GM19463 (cell line): ENCODE results near the gene PBLD.
"Not testable (repeated sequence)": the region's sequence is repeated elsewhere in the genome, so short reads cannot be mapped to it uniquely, and the experiment has no call there.

Experiments used
- ATAC-seq: cut with Tn5 transposase; IDR thresholded peaks from one replicate; pipeline ENCODE4 v1.9.1; 2021; ENCODE audit warnings: mild to moderate bottlenecking, moderate library complexity; ENCODE audit not compliant: unreplicated experiment

The PBLD gene

DNA sequence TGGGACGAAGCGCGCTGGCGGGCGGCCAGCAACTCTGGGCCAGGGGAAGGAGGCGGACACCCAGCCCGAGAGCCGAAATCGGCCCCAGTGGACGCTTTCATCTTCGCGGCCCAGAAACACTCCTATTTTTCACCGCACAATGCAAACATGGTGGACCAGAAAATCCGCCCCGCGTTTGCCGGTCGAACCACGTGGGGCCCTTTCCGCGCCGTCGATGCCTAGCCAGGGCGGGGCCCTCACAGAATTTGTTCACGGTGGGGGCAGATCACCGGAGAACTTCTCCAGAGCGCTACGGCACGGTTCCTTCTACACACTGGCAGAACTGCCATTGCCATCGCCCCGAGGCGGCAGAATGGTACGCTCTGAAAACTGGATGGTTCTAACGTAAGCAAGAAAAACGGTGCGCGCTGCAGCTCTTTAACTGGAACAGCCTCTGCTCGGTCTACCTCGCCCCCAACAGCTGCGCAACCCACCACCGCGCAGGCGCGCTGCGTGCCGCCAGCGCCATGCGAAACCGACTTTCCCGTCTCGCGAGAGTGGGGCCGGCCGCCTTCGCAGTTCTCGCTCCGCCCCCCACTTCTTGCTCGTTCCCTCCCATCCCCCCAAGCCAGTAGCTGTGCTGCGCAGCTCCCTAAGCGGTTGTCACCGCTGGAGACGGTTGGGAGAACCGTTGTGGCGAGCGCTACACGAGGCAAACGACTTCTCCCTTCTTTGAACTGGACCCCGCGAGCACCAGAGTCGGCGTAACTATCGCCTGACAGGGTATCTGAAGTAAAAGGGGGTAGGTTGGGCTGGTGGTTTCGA, 1.1 kb downstream of the PBLD start, which contains the start of gene HNRNPH3:
Gene HNRNPH3, plus strand, starts transcription at position 610 of the 804 bp plus-strand sequence. CDS start 5,158 bp downstream, outside the sequence.
- ATAC-seq: peak; percentile 71

DNA sequence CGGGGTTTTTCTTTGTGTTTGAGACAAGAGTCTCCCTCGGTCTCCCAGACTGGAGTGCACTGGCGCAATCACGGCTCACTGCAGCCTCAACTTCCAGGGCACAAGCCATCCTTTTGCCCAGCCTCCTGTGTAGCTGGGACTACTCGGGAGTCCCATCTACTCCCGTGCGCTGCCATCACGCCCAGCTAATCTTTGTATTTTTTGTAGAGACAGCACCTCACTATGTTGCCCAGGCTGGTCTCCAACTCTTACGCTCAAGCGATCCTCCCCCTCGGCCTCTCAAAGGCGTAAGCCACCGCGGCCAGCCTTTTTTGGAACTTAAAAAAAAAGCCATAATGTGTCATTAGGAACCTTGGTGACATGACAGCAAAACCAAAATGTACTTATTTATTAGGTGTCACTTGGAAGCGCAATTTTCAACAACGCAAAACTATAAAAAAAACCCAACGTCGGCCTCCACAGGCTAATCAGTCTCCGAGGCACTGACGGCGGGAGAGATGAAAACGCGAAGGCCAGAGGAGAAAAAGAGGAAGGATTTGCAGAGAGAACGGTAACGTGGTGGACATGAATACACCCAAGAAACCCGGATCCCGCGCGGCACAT, 1.8 kb downstream of the PBLD start:
- ATAC-seq: no peak

DNA sequence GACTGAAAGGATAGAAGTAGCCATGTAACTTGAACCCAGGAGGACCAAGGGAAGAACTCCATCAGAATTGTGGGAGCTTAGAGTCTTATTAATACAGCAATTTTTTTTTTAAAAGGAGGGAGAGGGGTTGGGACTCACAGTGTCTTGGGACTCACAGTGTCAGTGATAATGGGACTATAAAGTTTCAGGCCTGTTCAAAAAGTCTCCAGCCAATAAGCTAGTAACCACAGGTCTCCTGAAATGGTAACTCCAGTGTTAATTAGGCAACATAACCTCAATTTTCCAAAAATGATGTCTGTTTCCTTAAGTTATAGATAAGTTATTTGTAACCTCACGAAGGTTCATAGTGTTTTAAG, 3.2 kb downstream of the PBLD start:
- no peak for ATAC-seq

DNA sequence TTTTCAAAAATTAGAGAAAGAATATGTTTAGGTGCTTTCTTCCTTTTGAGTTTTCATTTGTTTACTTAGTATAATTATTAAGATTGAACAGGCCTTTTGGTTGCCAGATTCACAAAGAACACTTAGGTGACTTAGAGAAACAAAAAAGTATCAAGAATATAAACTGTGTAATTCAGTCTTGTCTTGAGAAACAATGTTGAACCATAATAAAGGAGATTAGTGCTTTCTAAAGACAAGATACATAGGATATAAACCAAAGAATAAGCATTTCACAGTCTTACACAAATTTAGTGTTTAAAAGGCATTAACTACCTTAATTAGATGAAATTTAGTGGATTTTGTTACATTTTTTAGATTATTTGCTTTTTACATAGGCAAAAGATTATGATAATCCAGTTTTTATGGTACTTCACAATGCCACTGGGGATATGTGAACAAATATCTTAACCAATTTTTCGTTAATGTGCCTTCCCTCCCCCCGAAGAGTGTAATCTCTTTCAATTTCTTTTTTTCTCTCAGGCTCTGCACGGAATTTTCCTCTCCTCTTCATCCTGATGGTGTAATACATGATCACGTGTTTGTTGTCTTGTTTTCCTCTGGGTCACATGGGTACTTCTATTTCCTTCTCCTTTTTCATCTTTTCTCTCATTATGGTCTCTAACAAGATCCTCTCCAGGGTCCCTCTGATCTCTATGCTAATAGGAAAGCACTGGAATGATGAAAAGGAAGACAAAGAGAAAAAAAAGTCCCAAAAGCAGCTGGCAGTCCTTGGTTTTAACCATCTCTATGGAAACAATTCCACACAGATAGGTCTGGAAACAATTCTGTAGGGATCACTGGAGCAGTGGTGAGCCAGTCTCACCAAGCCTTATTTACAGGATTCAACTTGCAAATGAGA, 4.6 kb downstream of the PBLD start:
- ATAC-seq: no peak

DNA sequence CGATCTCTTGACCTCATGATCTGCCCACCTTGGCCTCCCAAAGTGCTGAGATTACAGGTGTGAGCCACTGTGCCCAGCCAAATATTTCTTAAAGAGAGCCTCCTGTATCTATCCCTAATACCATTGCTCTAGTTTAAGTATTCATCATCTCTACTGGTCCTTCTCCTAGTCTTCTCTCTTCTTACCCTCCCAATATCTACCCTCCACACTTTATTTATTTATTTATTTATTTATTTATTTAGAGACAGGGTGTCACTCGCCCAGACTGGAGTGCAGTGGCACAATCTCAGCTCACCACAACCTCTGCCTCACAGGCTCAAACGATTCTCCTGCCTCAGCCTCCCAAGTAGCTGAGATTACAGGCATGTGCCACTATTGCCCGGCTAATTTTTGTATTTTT, 8.3 kb downstream of the PBLD start:
- ATAC-seq: not testable (repeated sequence)

DNA sequence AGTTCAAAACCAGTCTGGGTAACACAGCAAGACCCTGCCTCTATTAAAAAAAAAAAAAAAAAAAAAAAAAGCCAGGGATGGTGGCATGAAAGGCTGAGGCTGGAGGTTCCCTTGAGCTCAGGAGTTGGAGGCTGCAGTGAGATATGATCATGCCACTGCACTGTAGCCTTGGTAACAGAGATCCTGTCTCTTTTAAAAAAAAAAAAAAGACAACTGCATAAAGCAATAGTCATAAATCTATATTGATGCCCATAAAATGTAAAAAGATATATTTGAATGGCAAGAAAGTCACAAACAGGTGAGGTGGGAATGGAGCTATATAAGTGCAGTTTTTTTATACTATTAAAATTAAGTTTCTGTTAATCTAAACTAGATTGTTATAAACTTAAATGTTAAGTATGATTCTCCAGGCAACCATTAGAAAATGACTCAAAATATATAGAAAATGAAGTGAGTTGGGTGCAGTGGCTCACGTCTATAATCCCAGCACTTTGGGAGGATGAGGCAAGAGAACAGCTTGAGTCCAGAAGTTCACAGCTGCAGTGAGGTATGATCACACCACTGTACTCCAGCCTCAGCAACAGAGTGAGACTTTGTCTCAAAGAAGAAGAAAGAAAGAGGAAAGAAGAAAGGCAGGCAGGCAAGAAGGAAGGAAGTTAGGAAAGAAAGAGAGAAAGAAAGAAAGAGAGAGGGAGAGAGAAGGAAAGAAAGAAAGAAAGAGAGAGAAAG, 14.2 kb downstream of the PBLD start:
- ATAC-seq: no peak

DNA sequence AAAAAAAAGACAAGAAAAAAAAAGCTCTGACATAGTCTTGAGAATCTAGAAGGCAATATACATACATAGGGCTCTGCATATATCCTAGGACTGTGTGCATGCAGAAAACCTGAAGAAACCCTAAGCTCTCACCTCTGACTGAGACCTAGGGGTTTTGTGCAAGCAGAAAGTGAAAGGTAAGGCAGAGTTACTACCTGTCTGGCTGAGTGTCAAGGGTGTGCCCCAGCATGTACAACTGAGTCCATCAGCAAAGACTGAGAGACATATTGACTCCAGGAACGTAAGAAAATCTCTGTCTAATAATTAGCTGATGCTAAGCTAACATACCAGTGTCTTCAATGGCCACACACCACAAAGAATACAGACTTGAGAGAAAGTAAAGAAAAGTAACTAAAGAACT, 17.1 kb downstream of the PBLD start:
- no peak for ATAC-seq

DNA sequence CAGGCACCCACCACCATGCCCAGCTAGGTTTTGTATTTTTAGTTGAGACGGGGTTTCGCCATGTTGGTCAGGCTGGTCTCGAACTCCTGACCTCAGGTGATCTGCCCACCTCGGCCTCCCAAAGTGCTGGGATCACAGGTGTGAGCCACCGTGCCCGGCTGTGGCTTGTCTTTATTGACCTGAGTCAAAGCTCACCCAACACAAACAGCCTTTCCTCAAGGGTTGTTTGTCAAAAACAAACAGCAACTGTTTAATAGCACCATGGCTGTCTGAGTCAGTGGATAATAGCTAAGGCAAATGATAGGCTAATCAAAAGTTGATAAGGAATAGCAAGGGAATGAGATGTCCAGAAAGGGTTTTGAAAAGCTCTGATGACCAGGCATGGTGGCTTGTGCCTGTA, 17.8 kb downstream of the PBLD start:
- ATAC-seq: not testable (repeated sequence)

DNA sequence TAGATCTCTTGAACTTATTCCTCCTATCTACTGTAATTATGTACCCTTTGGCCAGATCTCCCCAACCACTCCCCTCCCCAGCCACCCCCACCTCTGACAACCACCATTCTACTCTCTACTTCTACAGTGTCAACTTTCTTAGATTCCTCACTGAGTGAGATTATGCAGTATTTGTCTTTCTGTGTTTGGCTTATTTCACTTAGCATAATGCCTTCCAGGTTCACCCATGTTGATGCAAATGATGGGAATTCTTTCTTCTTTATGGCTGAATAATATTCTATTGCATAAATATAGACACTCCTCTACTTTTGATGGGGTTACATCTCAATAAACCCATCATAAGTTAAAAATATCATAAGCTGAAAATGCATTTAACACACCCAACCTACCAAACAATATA, 22.2 kb downstream of the PBLD start:
- no peak for ATAC-seq

DNA sequence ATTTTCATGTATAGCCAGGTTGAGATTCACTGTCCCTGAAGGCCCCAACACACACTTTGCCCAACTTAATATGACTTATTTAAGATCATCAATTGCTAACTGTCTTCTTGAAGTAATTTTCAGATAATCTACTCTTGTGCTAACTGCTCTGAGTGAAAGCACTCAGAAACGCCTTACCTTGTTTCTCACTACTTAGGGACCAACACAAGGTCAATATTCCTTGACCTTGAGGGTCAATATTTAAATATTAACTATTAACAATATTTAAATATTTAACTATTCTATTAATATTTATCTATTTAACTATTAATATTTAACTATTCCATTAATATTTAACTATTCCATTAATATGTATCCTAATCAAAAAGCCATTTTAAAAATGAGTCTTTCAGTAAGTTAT, 26.9 kb downstream of the PBLD start:
- ATAC-seq: no peak

DNA sequence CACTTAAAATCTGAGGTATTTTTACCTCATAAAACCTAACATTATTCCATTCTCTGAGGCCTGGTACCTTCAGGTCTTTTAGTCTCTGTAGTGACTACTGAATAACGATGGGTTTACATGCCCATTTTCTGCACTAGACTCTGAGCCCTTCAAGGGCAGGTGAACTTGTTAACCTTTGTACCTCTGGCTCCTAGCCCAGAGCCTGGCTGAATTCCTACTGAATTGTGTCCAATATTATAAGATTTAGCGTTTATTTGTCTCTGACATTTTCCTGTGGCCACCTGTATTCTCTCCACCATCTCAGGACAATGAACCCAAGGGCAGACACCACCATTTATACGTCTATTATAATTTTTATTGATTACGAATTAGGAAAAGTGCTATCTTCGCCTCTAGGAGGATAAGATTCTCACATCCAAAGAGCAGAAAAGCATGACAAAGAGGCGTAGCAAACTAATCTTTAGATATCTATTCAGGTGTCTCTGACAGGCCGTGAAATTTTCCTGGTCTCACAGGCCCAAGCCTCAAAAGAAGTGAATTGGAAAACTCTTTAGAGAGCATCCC, 28.8 kb downstream of the PBLD start:
- no peak for ATAC-seq

DNA sequence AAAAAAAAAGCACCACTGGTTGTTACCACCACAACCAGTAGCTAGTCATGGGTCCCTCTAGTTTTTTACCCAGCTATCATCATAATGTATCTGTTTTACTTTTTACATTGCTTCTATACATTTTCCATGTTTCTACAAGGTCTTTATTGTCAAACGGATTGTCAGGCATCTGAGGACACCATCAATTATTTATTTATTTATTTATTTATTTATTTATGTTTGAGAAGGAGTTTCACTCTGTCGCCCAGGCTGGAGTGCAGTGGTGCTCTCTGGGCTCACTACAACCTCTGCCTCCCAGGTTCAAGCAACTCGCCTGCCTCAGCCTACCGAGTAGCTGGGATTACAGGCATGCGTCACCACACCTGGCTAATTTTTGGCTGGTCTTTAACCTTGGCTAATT, 29.9 kb downstream of the PBLD start:
- no peak for ATAC-seq

DNA sequence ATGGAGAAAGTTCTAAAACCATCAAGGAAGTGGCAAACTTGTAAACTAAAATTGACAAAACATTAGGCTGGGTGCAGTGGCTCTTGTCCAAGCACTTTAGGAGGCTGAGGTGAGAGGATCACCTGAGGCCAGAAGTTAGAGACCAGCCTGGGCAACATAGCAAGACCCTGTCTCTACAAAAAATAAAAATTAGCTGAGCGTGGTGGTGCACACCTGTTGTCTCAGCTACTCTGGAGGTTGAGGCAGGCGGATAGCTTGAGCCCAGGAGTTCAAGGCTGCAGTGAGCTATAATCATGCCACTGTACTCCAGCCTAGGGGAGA, 30.3 kb downstream of the PBLD start:
- no peak for ATAC-seq

DNA sequence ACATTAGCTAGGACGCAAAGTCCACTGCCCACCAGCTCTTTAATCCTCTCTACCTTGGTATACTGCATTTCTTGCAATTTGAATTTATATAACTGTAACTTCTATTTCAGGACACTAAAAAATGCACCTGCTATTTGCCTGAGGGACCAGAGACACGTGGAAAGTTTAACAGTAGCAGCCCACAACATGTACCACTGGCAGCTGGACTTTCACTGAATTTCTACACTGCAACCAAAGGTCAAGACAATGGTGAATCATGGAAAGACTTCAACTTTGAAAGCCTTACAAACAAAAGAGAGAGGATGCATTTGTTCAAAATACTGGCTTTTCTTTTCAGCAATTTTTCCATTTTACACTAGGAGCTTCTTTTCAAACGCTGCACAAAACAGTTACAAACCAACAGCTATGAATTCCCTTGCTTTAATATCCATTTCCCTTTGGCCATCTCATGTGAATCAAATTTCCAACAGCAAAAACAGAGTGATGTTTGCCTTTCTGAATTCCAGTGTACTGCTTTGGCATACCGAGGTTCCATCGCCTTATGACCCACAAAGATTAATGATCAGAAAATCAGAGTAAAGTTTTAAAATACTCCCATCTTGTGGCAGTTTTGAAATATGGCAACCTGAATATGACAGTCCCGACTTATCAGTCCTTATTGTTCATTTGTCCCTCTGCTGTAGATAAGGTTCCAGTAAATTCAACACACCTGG, 30.8 kb downstream of the PBLD start:
- peak; percentile 47 for ATAC-seq

DNA sequence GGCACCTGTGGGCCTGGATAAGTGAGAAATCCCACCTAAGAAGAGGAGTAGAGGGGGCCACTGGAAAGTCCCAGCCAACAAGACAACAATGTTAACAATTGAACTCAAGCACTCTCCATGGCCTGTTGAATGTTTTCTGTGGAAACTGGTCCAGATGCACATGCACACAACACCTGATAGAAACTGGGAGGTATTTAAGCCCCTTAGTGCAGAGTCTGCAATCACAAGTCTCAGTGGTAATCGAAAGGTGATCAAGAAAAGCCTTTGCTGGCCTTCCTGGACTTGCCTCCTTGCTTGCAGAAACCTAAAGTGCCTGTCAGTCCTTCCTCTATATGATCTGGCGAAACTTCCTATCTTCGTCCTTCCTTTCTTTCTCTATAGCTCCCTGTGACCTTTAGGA, 31.4 kb downstream of the PBLD start:
- no peak for ATAC-seq

DNA sequence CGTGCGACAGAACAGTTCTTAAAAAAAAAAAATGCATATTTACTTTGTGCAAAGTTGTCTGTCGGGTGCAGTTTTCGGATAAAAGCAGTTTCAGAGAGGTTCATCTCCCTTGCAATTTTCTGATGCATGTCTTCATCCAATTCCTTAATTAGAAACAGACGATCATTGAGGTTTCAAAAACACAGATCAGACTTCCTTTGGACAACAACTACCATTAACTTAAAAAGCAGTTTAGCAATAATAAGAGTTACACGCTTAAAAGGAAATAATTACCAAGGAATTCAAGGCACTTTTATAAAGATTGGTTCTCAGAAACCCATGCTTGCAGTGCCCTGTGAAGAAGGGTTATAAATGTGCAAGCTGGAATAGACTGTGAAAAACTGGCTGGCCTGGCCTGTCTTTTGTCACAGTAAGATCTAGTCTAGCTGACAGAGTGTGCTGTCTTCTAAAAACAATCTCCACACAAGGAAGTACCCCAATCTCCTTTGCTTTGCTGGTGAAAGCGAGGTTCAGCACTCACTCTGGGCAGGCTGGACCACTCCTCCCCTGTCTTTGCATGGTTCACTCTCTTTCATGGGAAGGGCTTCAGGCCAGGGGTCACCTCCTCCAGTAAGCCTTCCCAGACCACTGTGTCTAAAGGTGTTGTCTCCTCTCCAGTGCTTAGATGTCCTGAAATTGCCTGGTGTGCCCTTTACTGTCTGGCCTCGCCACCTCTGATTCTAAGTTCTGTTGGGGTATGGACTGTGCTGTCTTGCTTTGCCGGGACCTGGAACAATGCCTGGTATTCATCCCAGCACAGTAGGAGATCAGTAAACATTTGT, 35.7 kb downstream of the PBLD start:
- ATAC-seq: no peak

DNA sequence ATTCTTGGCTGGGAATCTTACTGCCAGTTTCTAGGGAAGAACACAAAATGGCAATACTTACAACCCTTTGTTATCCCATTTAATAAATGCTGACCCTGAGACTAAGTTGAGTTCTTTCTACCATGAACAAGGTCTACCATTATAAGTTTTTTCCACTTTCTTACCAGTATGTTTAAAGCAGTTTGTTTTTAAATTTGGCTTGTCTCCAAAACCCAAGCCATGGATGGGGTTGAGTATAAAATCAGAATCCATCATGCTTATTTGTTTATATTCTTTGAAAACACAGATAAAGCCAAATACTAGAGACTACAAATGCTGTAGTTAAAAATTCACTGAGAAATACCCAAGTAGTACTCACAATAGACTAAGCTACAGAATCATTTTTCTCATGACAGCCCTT, 42.0 kb downstream of the PBLD start:
- ATAC-seq: no peak

DNA sequence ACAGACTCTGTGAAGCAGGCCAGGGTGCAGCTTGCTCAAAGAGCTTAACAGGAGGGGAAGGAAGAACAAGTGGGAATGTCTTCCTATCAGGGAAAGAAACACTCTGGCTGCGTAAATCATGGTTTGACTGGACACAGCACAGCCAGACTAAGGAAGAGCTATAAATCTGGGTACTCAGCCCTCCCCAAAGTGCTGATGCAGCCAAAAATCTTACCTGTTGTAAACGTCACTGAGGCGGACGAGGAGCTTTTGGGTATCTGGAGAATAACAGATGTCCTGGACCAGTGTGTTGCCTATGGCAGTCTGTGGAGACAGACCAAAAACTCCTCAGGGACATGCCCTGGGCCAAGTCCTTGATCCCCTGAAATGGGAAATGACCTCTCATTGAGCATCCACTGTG, 44.0 kb downstream of the PBLD start:
- no peak for ATAC-seq
